Fibroblast of villous mesenchyme (primary cell): ENCODE data around the gene PATE3. TPM values are rescaled to one million over a fixed set of nuclear protein-coding genes. Genes with fewer than 3 reads are reported as not detected.

Source experiments
- DNase-seq: peaks from one replicate; pipeline ENCODE4 v3.0.0-alpha.2; 2010; ENCODE audit warnings: low read depth
- H3K4me3 ChIP-seq: 2 replicates; pipeline ENCODE4 v1.5.1; 2011; ENCODE audit warnings: low read depth, mild to moderate bottlenecking, low read length
- CTCF ChIP-seq: IDR thresholded peaks from 2 replicates; pipeline ENCODE4 v1.5.1; 2012; ENCODE audit warnings: low read depth, mild to moderate bottlenecking, low read length; ENCODE audit not compliant: insufficient read depth
- total RNA-seq: library from RNA; depleted of rRNA; stranded (reverse); fragments of >200 nt; gene quantifications from 2 replicates; pipeline ENCODE4 v1.2.3, GENCODE V29; 2012

PATE3 gene
- total RNA-seq, 1 donor: not detected

DNA sequence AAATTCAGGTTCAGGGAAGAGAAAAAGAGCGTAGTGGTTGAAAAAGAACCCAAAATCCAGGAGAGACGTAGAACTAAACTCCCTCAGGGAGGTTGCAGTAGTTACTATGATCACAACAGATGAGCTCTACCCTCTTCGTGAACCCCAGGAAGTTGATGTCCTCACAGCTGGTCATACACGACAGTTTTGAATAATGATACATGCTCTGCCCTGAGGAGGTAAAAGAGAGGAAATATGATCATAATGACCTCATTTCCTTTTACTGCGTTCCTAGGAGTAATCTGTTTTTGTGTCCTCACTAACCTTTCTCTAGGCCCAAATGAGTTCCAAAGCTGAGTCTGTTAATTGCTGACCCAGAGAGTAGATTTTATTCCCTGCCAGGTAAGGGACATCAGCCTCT lies 10.6 kb upstream of the PATE3 start:
- TF ChIP-seq CTCF: no peak
- no peak for DNase-seq
- H3K4me3 ChIP-seq: no peak overlapping the region

DNA sequence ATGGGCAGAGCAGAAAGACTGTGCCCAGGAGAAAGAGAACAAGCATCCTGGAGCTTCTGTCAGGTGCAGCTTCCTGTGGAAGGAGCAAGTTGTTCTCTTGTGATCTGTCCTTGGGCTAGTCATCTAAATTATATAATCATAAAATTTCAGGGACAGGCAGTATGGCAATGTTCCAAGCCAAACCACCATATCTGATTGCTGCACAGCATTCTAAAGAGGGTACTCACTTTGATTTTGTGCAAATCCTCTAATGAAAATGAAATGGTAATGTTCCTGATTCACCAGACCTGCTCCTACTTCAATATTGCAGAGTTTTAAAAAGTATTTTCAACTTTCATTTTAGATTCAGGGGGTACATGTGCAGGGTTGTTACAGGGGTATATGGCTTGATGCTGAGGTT lies 9.2 kb upstream of the PATE3 start, which contains the start of gene PATE2:
TSS of gene PATE2 (minus strand) at position 101 of the 400 bp plus-strand sequence. CDS start at position 46, 55 bp downstream.
- no peak for TF ChIP-seq CTCF
- no peak for DNase-seq
- no peak within 1 kb of the TSS for H3K4me3 ChIP-seq

- no peak overlapping the region for H3K4me3 ChIP-seq
- no peak for TF ChIP-seq CTCF
- DNase-seq: no peak
These were observed 3.2 kb upstream of the PATE3 start for GRCh38 chr11:125784678-125785077.

GRCh38 chr11:125790825-125791224 lies 2.9 kb downstream of the PATE3 start:
- no peak overlapping the region for H3K4me3 ChIP-seq
- no peak for DNase-seq
- no peak for TF ChIP-seq CTCF

DNA sequence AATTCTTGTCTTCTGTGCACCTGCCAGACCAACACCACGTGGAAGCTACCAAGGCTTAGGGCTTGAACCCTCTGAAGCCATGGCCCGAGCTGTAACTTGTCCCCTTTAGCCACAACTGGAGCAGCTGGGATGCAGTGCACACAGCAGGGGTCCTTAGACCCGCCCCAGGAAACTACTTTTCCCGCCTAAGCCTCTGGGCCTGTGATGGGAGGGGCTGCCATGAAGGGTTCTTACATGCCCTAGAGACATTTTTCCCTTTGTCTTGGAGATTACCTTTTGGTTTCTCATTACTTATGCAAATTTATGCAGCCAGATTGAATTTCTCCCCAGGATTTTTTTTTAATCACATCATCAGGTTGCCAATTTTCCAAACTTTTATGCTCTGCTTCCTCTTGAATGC lies 9.7 kb downstream of the PATE3 start:
- no peak for TF ChIP-seq CTCF
- no peak overlapping the region for H3K4me3 ChIP-seq
- no peak for DNase-seq

DNA sequence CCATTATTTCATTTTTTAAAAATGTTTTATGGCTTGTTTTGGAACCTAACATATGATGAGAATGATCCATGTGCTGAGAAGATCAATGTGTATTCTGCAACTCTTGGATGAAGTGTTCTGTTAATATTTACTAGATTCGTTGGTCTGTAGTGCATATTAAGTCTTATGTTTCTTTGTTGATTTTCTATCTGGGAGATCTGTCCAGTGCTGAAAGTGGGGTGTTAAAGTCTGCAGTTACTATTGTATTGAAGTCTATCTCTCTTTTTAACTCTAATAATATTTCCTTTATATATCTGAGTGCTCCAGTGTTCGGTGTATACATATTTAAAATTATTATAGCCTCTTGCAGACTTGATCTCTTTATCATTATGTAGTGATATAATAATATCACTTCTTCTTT lies 11.9 kb downstream of the PATE3 start:
- no peak for DNase-seq
- TF ChIP-seq CTCF: no peak
- no peak overlapping the region for H3K4me3 ChIP-seq

DNA sequence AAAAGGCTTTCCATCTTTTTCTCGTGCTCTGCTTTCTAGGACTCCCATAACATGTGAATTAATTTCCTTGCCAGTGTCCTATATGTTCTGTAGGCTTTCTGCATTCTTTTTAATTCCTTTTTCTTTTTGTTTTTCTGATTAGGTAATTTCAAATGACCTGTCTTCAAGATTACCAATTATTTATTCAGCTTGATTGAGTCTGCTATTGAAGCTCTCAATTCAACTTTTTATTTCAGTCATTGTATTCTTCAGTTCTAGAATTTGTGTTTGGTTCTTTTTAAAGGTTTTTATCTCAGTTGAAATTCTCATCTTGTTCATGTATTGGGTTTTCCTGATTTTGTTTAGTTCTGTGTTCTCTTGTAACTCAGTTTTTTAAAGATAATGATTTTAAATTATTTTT lies 14.5 kb downstream of the PATE3 start:
- no peak for DNase-seq
- TF ChIP-seq CTCF: no peak
- no peak overlapping the region for H3K4me3 ChIP-seq
